Cerebellar nuclear complex (tissue), 1 donor: ENCODE measurements around the gene SERPINA9.

Source experiments
- DNase-seq, 2 experiments: peaks; one replicate each; lab custom pipeline; 2025; lab: John Stamatoyannopoulos, UW

Gene SERPINA9

GRCh38 chr14:94462763-94463572 lies 13.0 kb downstream of the SERPINA9 start:
- no peak for DNase-seq

- DNase-seq = no peak
Measured at GRCh38 chr14:94462219-94462551, 13.8 kb downstream of the SERPINA9 start.

DNA sequence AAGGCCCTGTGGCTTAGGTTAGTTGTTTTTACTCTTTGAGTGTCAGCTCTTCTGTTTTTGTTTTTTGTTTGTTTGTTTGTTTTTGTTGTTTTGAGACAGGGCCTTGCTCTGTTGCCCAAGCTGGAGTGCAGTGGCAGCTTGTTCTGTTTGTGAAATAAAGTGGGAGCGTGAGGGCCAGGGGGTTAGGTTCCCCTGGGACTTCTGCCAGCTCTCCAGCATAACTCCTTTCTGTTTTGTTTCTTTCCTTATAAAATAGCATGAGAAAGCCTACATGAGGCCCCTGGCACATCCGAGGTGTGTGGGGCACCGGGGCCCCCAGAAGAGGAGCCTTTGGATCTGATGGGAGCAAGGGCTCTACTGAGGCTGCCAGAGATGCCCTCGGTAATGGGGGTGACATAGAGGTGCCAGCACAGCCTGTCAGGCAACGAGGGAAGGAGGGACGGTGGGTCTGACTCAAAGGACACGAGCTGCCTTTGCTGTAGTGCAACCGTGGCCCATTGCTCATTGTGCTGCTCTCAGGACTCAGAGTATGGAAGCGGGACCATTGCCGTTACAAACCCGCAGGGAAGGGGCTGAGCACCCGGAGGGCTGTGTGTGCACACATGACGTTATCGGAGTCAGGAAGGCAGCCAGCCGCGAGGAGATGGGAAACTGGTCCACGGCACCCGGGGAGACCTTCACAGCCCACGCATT lies 14.3 kb downstream of the SERPINA9 start:
- DNase-seq = no peak

DNA sequence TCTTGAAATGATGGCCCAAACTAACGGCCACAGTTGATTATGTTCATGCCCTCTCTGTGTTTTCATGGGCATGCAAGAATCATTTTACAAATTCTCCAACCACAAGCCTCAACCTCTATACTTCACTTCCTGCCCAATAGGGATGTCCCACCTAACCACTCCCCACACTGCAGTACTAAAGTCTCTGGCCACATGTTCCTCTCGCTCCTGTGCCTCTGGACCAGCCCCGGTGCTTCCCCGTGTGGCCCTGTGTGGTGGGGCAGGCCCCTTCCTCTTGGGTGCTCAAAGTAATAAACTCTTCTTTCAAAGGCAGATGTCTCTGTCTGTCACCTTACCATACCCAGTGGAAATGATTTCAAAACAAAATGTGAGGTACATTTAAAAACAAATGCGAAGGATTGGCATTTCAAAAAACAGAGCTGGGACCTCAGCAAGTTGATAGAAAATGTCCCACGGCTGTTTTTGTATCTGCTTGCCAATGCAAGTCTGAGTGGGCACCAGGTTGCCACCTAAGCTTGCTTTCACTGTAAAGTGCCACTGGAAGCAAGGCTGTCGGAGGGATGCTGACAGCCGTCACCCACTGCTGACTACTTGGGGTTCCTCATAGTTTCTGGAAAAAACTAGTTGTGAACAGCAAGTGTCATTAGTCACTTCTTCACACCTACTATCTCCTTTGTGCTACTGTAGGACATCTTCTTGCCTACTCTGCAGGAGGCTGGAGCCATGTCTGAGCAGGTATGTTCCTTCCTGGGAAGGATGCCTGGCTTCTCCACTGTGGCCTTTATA lies 15.2 kb downstream of the SERPINA9 start:
- no peak for DNase-seq

DNA sequence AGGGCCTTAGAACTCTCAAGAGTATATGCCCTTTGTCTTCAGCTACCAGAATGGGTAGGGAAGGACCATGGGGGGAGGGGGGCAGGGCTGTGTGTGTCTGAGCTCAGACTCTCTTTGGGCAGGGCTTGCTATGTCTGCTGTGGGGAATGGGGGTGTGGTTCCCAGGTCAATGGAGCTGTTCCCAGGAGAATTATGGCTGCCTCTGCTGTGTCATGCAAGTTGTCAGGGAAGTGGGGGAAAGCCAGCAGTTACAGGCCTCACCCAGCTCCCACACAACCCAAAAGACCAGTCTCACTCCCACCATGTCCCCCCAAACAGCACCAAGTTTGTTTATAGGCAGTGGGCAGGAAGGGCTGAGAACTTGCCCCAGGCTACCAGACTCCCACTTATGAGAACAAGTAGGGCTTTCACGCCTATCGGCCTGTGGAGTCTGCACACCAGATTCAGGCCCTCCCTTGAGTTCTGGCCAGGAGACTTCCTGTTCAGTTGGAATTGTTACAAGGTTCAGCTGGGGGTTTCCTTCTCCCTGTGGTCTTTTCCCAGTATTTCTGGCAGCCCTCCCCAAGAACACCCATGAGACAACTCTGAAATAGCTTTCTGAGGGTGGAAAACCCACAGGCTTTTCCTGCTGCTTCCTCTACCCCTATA lies 17.3 kb downstream of the SERPINA9 start:
- DNase-seq = no peak

- no peak for DNase-seq
Measured at GRCh38 chr14:94458096-94458495, 17.9 kb downstream of the SERPINA9 start.

- no peak for DNase-seq
Measured at GRCh38 chr14:94455928-94456327, 20.1 kb downstream of the SERPINA9 start.

DNA sequence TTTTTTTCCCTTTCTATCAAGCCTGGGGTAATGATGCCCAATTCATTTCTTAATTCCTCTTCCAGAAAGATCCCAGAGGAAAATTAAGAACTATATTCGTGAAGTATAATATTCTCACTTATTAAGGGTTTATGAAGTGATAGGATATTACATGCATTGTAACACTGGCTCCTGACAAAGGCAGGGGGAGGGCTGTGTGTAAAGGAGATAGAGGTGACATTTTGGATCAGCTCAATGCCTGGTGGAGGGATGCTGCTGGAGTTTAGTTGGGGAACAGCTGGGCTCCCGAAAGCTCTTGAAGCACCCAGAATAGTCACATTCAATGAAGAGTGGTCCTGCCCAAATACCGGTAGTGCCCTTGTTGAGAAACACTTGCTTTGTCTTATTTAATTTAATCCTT lies 24.2 kb downstream of the SERPINA9 start:
- no peak for DNase-seq

DNA sequence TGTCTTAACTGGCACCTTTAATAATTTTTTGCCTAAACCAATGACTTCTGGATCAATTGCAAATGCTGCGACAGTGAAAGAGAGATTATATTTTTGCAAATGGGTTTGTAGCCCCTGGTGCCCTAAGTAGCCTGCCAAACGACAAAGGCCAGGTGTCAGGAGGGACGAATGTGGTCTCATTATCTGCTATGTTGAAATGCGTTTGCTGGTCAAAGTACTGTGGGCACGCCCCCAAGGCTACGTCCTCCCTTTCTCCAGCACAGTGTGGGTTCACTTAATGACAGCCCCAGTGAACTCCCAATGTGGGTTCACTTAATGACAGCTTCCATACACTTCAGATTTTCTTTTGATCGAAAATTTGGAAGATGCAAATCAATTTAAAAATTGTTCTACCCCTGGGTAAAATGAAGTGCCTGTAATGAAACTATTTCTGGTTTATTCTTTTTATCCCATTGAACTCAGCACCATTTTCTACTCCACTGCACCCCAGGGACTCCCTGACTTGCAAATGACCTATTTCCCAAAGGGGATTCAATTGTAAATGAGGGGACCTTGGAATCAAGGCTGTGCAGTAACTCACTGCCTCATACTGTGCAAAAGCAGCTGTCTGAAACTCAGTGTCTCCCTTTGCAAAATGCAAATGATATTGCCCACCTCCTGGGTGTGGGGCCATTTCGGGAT lies 24.8 kb downstream of the SERPINA9 start:
- DNase-seq = no peak

GRCh38 chr14:94450722-94451090 lies 25.3 kb downstream of the SERPINA9 start:
- no peak for DNase-seq

DNA sequence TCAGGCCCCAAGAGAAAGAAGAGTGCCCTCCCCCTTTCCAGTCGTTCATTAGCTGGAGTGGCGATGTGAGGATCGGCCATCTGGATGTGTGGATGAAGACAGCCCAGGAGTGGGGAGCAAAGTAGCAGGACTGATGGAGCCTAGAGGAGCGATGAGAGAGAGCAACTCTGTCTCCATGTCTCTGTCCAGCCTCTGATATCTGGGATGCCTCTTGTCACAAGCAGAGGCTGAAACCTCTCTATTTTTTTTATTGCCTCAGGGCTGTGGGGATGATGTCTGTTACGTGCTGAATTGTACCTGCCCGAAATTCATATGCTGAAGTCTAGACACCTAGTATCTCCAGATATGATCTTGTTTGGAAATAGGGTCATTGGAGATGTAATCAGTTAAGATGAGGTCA lies 26.1 kb downstream of the SERPINA9 start:
- no peak for DNase-seq

GRCh38 chr14:94448071-94448808 lies 27.8 kb downstream of the SERPINA9 start:
- no peak for DNase-seq

DNA sequence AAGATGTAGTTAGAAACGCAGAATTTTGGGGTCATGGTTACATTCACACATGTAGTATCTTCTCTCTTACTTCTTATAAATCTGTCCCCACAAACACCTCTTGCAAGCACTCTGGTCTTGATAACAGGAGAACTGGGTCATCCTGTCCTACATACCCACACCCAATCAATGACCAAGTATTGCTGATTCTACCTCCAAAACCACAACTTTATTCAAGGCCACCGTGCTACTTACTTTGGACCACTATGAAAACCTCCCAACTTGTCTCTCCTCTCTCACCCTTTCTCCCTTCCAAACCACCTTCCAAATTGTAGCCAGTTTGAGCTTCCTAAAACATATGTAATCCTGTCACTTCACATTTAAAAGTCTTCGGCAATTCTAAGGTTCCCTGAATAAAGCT lies 28.8 kb downstream of the SERPINA9 start:
- no peak for DNase-seq

DNA sequence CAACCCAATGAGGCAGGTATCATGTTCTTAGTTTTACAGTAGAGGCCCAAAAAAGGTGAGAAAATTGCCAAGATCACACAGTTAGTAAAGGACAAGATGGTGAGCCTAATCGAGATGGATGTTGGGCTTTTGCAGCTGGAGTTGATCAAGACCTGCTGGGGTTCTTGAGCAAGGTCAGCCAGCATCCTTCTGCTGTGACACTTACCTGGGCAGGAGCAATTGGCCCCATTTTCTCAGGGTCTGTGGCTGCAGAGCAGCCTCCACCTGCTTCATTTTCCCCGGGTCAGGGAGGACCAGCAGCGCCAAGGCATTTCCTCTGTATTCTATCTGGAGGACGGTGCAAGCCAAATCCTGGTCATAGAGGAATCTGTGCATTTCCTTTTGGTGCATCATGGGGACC lies 29.9 kb downstream of the SERPINA9 start:
- no peak for DNase-seq

DNA sequence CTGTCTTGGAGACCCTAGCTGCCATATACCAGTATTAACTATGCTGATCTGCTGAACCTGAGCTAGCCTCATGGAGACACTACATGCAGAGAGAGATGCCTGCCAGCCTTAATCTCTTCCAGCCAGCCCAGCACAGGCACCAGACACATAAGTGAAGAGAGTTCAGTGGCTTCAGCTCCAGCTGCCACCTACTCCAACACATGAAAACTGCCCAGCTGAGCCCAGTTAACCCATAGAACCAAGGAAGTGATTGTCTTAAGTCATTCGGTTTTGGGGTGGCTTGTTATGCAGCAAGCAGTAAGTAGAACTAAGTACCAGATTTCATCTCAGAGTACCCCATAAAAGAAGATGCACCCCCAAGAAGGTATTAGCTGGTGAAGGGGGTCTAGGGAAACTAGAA lies 31.0 kb downstream of the SERPINA9 start:
- DNase-seq = no peak

DNA sequence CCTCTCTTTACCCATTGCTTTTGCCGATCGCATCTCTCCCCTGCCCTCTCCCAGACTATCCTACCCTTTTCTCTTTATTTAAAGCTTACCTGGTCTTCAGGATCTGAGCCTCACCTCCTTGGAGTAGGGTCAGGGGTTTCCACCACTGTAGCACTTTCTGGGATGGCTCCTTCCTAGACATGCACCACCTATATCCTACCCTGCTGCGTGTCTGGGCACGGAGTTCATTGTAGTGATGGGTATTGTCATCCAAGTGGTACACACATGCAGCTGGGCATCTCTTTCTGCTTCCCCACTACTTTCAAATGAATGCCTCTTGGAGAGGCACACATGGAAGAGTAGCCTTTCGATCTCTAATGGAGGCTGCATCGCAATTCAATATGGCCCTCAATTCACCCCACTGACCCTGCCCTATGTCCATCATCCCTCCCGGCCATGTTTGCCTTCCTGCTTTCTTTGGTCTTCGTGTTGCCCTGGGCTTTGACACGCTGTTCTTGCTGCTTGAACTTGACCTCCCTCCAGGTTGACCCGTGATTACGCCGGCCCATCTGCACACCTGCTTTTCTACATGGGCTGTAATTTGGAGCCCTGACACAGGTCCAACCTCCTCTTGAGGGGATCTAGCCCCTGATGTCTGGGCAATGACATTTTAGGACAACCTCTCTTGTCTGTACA lies 34.3 kb downstream of the SERPINA9 start:
- no peak for DNase-seq

DNA sequence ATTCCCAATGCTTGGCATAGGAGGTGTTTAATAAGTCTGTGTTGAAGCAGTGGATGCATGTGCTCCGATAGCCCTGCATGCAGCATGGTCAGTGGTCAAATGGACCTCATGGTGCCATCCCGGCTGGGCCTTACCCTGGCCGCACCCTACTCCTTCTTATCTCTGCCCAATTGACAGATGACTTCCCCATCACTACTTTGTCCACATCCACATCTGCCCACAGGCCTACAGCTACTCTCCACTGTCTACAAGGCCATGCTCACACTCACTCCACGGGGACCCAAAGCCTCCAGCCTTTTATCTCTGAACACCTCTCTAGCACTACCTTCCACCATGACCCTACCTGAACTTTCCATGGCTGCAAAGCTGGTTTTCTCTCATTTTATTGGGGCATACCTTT lies 34.9 kb downstream of the SERPINA9 start:
- no peak for DNase-seq

GRCh38 chr14:94439453-94440057 lies 36.4 kb downstream of the SERPINA9 start:
- DNase-seq = no peak

- DNase-seq = no peak
Measured at GRCh38 chr14:94428610-94429009, 47.4 kb downstream of the SERPINA9 start.

- no peak for DNase-seq
Measured at GRCh38 chr14:94427016-94427613, 48.9 kb downstream of the SERPINA9 start.
